ENCODE data around the gene KCNMB2.

KCNMB2 gene

DNA sequence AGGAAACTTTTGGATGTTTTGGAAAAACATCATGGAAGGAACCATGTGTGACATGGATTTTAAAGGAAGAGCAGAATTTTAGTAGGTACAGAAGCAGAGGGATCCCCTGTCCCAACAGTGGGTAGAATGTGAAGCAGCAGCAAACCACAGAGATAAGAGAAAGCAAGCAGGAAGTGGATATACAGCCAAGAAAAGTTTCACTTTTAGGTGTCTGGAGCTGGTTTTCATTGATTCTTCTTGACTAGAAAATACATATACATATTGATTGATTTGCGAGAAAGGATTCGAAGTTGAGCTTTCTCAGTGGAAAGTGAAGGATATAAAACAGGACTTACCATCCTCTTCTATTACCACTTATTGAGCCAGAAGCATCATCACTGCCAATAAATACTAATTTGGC, 133.5 kb downstream of the KCNMB2 start:
- no peaks in the 10 kb centered on the region for H3K9me3 ChIP-seq (ENCODE audit: control insufficient read depth, low read length)
- H3K9ac ChIP-seq (ENCODE audit: low read length), result no peak overlapping the region
- H3K27me3 ChIP-seq (ENCODE audit: control insufficient read depth, insufficient read depth, low read length), result no peaks in the 10 kb centered on the region
- peaks cover 12% of the 10 kb centered on the region for H3K4me1 ChIP-seq (ENCODE audit: control insufficient read depth, insufficient read depth, low read length)
- H3K4me3 ChIP-seq (ENCODE audit: low read length), result no peak overlapping the region
- no peaks in the 10 kb centered on the region for H3K36me3 ChIP-seq (ENCODE audit: control insufficient read depth, insufficient read depth, low read length)

DNA sequence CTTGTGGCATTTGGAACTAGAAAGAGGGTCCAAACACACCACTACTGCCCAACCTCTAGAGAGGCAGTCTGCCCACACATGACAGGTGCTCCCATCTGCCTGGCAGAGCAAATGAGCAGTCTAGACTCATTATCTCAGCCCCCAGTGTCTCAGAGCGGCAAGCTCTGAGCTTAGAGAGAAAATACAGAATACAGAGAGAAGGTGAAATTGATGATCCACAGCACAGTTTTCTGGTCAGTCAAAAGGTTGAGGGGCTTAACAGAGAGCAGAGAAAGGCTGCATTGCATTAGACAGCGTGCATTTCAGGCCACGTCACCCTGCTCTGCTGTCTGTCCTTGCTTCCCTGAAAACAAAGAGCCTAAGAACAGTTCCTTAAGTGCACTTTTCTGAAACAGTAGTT, 135.1 kb downstream of the KCNMB2 start:
- peaks cover 12% of the 10 kb centered on the region for H3K4me1 ChIP-seq (ENCODE audit: control insufficient read depth, insufficient read depth, low read length)
- no peak overlapping the region for H3K4me3 ChIP-seq (ENCODE audit: low read length)
- no peak overlapping the region for H3K9ac ChIP-seq (ENCODE audit: low read length)
- no peaks in the 10 kb centered on the region for H3K9me3 ChIP-seq (ENCODE audit: control insufficient read depth, low read length)
- no peaks in the 10 kb centered on the region for H3K27me3 ChIP-seq (ENCODE audit: control insufficient read depth, insufficient read depth, low read length)
- H3K36me3 ChIP-seq (ENCODE audit: control insufficient read depth, insufficient read depth, low read length), result no peaks in the 10 kb centered on the region

DNA sequence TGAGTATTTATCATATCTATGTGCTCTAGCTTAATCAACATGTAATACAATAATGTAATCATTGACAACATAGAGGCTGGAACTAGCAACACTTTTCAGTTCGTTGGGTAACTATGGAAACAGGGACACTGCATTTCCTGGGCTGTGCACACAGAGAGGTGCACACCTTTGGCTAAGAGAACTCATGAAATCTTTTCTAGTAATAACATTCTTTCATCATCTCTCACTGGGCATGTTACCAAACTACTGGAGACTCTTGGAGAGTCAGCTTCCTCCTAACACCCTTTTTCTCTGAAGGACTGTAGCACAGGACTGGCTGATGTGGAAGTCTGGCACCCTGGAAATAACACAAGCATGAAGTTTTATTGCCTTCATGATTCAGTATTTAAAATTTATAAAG, 135.6 kb downstream of the KCNMB2 start:
- Histone ChIP-seq H3K4me3 (ENCODE audit: low read length) (no peak overlapping the region), H3K27me3 (ENCODE audit: control insufficient read depth, insufficient read depth, low read length) (no peaks in the 10 kb centered on the region), H3K9me3 (ENCODE audit: control insufficient read depth, low read length) (no peaks in the 10 kb centered on the region), H3K4me1 (ENCODE audit: control insufficient read depth, insufficient read depth, low read length) (peaks cover 12% of the 10 kb centered on the region), H3K9ac (ENCODE audit: low read length) (no peak overlapping the region), H3K36me3 (ENCODE audit: control insufficient read depth, insufficient read depth, low read length) (no peaks in the 10 kb centered on the region)

DNA sequence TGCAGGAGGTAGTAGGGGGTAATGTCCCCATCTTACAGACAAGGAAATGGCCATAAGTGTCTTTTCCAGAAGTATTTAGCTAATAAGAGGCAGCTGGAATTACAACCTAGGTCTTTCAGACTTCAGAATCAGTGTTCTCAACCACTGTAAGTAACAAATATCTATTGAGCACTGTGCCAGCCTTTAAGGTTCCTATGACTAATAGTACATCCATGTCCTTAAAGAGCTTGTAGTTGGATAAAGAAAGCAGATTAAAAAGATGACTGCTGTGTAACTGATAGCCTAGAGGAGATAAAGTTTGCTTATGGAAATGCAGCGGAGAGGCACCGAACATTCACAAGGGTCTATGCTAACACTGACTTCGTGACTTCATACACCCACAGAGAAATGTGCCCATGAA, 136.0 kb downstream of the KCNMB2 start:
- no peaks in the 10 kb centered on the region for H3K9me3 ChIP-seq (ENCODE audit: control insufficient read depth, low read length)
- H3K9ac ChIP-seq (ENCODE audit: low read length), result no peak overlapping the region
- H3K27me3 ChIP-seq (ENCODE audit: control insufficient read depth, insufficient read depth, low read length), result no peaks in the 10 kb centered on the region
- H3K4me1 ChIP-seq (ENCODE audit: control insufficient read depth, insufficient read depth, low read length), result peaks cover 12% of the 10 kb centered on the region
- no peaks in the 10 kb centered on the region for H3K36me3 ChIP-seq (ENCODE audit: control insufficient read depth, insufficient read depth, low read length)
- H3K4me3 ChIP-seq (ENCODE audit: low read length), result no peak overlapping the region

DNA sequence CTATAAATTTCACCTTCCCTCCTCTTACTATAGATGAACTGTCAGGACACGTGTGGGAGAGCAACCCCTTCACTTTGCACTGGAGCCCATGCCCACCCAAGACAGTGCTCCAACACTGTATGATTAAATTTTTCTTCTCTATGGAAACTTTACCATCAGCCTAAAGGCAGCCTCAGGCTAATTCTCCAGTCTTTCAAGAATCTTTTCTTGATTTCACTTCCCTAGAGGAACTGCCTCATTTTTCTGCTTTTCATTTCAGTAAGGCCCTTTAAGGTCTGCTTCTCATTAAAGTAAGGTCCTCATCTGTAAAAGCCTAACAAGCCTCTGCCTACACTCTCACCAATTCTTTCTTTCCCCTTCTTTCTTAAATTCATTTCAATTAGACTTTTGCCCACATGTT, 137.3 kb downstream of the KCNMB2 start:
- Histone ChIP-seq H3K36me3 (ENCODE audit: control insufficient read depth, insufficient read depth, low read length) (no peaks in the 10 kb centered on the region), H3K4me3 (ENCODE audit: low read length) (no peak overlapping the region), H3K4me1 (ENCODE audit: control insufficient read depth, insufficient read depth, low read length) (peaks cover 12% of the 10 kb centered on the region)

DNA sequence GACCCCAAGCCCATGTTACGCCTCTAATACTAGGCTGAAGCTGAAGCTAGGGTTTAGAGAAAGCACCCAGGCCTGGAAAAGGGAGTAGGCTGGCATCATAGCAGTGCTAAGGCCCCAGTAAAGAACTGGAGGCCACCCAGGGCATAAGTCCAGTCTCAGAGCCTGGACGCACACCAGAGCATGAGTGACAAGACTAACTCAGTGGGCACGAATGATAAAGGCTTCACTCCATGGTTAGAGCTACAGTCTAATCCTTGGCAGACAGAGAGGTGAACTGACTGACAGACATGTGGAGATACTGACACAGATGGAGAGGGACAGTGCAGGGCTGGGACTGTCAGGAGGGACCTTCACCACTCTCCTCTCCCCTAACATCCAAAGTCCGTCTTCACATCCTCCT, 139.8 kb downstream of the KCNMB2 start:
- Histone ChIP-seq H3K36me3 (ENCODE audit: control insufficient read depth, insufficient read depth, low read length) (no peaks in the 10 kb centered on the region), H3K4me3 (ENCODE audit: low read length) (no peak overlapping the region), H3K9me3 (ENCODE audit: control insufficient read depth, low read length) (no peaks in the 10 kb centered on the region), H3K4me1 (ENCODE audit: control insufficient read depth, insufficient read depth, low read length) (peaks cover 12% of the 10 kb centered on the region), H3K27me3 (ENCODE audit: control insufficient read depth, insufficient read depth, low read length) (no peaks in the 10 kb centered on the region), H3K9ac (ENCODE audit: low read length) (no peak overlapping the region)

More for the DNA sequence above, 137.3 kb downstream of the KCNMB2 start:
- no peak overlapping the region for H3K9ac ChIP-seq (ENCODE audit: low read length)
- H3K9me3 ChIP-seq (ENCODE audit: control insufficient read depth, low read length), result no peaks in the 10 kb centered on the region
- no peaks in the 10 kb centered on the region for H3K27me3 ChIP-seq (ENCODE audit: control insufficient read depth, insufficient read depth, low read length)

DNA sequence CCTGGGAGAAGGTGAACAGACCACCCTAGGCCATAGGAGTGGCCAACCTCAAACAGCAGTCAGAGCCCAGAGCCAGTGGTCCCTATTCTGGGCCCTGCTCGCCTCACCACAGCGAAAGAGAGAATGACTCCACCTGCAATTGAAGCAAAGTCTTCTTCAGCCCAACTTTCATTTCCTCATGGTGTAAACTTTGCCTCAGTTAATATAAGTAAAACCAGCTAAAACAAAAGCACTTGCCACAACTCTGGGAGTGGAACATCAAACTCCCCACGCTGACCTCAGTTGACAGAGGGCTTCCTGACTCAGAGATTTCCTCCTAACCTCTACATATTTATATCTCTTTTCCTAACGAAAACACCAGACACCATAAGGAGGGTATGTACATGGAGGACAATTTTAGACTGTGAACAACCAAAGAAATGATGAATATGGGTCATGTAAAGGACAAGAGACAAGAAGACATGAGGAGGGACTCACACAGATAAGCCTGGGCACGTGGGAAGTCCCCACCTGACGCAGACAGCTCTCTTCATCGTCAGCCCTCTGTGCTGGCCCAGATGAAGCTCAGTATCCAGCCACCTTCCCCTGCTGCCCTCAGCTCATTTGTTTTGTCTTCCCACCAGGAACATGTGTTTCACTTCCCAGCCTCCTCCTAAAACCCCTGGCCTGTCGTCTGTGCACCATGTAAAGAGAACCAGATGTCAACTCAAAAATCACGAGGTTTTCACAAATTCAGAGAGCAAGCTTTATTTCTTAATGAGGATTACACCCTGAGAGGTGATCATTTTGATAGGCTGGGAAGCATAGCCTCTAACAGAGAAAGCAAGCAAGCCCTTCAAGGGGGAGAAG, 140.9 kb downstream of the KCNMB2 start:
- no peaks in the 10 kb centered on the region for H3K36me3 ChIP-seq (ENCODE audit: control insufficient read depth, insufficient read depth, low read length)
- no peak overlapping the region for H3K9ac ChIP-seq (ENCODE audit: low read length)
- H3K4me1 ChIP-seq (ENCODE audit: control insufficient read depth, insufficient read depth, low read length), result peaks cover 1% of the 10 kb centered on the region
- H3K27me3 ChIP-seq (ENCODE audit: control insufficient read depth, insufficient read depth, low read length), result no peaks in the 10 kb centered on the region
- no peak overlapping the region for H3K4me3 ChIP-seq (ENCODE audit: low read length)
- no peaks in the 10 kb centered on the region for H3K9me3 ChIP-seq (ENCODE audit: control insufficient read depth, low read length)

DNA sequence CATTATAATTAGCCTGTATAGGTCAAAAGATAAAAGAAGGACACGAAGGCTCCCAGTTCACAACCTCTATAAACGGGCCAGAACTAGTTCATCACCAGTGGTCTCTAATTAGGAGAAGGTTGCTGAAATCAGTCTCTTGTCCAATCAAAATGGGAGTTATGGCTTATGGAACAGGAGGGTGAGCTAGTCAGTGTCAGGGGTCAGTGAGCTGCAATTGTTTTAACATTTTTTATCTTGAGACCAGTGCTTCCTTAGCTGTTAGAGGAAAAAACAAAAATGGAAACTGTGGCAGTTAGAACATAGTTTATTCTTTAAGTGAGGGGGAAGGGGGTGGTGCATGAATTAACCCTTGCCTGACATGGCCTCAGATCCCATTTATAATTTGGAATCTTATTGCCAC, 141.7 kb downstream of the KCNMB2 start:
- Histone ChIP-seq H3K4me1 (ENCODE audit: control insufficient read depth, insufficient read depth, low read length) (no peaks in the 10 kb centered on the region), H3K27me3 (ENCODE audit: control insufficient read depth, insufficient read depth, low read length) (no peaks in the 10 kb centered on the region), H3K36me3 (ENCODE audit: control insufficient read depth, insufficient read depth, low read length) (no peaks in the 10 kb centered on the region), H3K9me3 (ENCODE audit: control insufficient read depth, low read length) (no peaks in the 10 kb centered on the region), H3K4me3 (ENCODE audit: low read length) (no peak overlapping the region), H3K9ac (ENCODE audit: low read length) (no peak overlapping the region)

DNA sequence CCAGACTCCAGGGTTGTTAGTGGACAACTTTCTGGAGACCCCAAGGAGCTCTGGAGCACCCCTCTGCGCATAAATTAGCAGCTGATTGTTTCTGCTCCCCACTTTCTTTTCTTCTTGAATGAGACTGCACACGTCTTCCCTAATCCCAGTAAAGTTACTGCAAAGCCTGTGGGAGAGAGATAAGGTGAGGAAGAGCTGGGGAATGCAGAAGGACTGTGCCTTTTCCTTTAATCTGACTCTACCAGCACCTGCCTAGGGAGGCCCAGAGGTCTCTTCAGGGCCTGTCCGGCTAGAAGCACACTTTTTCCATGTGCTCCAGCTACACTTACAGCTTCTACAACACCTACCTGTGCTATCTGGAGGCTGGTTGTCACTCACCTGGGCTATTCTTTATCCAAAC, 143.8 kb downstream of the KCNMB2 start:
- no peak overlapping the region for H3K9ac ChIP-seq (ENCODE audit: low read length)
- H3K36me3 ChIP-seq (ENCODE audit: control insufficient read depth, insufficient read depth, low read length), result no peaks in the 10 kb centered on the region
- H3K4me1 ChIP-seq (ENCODE audit: control insufficient read depth, insufficient read depth, low read length), result no peaks in the 10 kb centered on the region
- H3K27me3 ChIP-seq (ENCODE audit: control insufficient read depth, insufficient read depth, low read length), result no peaks in the 10 kb centered on the region
- H3K9me3 ChIP-seq (ENCODE audit: control insufficient read depth, low read length), result no peaks in the 10 kb centered on the region
- no peak overlapping the region for H3K4me3 ChIP-seq (ENCODE audit: low read length)

DNA sequence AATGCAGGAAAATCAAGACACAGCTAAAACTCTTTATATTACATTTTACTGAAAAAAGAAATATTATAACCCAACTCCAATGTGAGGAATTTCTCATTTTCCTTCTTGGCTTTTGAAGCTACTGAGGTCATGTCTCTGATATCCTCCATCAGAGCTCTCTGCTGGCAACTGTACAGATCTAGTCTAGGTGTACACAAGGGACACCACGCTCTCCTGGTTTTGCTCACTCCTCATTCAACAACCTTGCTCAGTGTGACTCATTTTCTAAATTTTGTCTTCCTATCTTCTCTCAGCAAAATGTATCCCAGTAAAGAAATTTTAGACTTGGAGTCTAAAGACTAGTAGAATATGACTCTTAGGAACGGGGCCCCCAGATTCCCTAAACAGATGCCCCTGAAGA, 144.3 kb downstream of the KCNMB2 start:
- H3K9ac ChIP-seq (ENCODE audit: low read length), result no peak overlapping the region
- no peaks in the 10 kb centered on the region for H3K36me3 ChIP-seq (ENCODE audit: control insufficient read depth, insufficient read depth, low read length)
- no peaks in the 10 kb centered on the region for H3K4me1 ChIP-seq (ENCODE audit: control insufficient read depth, insufficient read depth, low read length)
- H3K9me3 ChIP-seq (ENCODE audit: control insufficient read depth, low read length), result no peaks in the 10 kb centered on the region
- no peaks in the 10 kb centered on the region for H3K27me3 ChIP-seq (ENCODE audit: control insufficient read depth, insufficient read depth, low read length)
- H3K4me3 ChIP-seq (ENCODE audit: low read length), result no peak overlapping the region

DNA sequence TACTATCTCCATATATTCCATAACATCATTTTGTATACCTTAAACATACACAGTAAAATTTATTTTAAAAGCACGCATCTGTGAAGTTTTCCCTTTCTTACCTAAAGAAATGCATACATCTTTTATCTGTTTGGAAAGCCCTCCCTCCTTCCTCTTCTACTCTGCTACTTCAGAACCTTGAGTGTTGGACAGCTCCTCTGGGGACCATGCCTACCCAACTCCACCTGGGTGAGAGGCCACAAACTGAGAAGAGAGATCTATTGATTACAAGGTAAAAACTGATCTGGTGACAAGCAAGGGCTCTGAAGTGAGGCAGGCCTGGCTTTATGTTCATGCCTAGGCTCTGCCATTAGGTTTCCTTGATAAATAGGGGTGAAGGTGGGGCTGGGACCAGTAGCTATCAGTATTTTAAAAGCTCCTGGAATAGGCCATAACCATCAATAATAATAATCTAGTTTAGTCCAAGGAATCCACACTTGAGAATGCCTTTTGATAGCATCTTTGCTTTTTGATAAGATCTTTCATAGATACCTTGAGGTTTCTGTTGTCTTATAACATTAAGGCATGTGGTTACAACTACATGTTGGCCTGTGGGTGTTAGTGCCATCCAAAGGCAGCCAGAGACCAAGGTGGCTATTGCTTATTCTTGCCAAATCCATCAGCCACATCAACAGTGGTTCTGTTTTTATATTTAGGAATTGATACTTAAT, 148.8 kb downstream of the KCNMB2 start:
- no peaks in the 10 kb centered on the region for H3K27me3 ChIP-seq (ENCODE audit: control insufficient read depth, insufficient read depth, low read length)
- H3K4me3 ChIP-seq (ENCODE audit: low read length), result no peak overlapping the region
- no peak overlapping the region for H3K9ac ChIP-seq (ENCODE audit: low read length)
- no peaks in the 10 kb centered on the region for H3K4me1 ChIP-seq (ENCODE audit: control insufficient read depth, insufficient read depth, low read length)
- H3K9me3 ChIP-seq (ENCODE audit: control insufficient read depth, low read length), result no peaks in the 10 kb centered on the region
- no peaks in the 10 kb centered on the region for H3K36me3 ChIP-seq (ENCODE audit: control insufficient read depth, insufficient read depth, low read length)

DNA sequence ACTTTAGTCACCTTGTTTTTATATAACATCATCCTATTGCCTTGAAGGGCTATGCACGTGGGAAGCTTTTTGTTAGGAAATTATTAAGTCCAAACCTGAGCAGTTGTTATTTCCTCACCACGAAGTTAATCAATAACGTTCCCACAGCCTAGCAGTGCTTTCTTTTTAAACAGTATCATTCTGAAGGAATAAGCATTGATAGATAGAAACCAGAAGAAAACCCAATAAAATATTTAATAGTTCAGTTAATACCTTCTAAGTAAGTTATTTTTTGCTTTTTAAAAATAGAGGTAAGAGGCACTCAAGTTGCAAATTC, 149.3 kb downstream of the KCNMB2 start:
- Histone ChIP-seq H3K9ac (ENCODE audit: low read length) (no peak overlapping the region), H3K36me3 (ENCODE audit: control insufficient read depth, insufficient read depth, low read length) (no peaks in the 10 kb centered on the region), H3K27me3 (ENCODE audit: control insufficient read depth, insufficient read depth, low read length) (no peaks in the 10 kb centered on the region), H3K4me3 (ENCODE audit: low read length) (no peak overlapping the region), H3K9me3 (ENCODE audit: control insufficient read depth, low read length) (no peaks in the 10 kb centered on the region), H3K4me1 (ENCODE audit: control insufficient read depth, insufficient read depth, low read length) (no peaks in the 10 kb centered on the region)

Data from mucosa of stomach (tissue), 1 donor.